GM18907 (cell line): ENCODE results near the gene CSMD2.

ENCODE experiments used
- ATAC-seq: cut with Tn5 transposase; IDR thresholded peaks from one replicate; pipeline ENCODE4 v1.9.1; 2021; ENCODE audit warnings: mild to moderate bottlenecking, moderate library complexity; ENCODE audit not compliant: unreplicated experiment

Gene CSMD2

DNA sequence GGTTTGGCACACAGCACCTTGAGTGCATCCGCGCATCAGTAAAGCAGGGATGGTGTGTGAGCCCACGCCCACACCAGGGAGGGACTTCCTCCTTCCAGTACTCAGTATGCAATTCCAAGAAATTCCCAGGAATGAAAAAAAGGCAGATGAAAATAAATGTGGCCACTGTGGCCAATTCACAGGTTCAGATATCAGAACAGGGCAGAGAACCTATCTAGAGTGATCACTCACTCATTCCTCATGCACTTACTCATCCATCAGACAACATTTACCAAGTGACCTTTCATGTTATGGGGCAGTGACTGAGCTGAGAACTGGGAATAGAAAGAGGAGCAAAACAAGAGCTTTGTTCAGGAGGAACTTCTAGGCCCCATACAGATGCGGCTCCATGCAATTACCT lies 578.9 kb downstream of the CSMD2 start:
- ATAC-seq = no peak

DNA sequence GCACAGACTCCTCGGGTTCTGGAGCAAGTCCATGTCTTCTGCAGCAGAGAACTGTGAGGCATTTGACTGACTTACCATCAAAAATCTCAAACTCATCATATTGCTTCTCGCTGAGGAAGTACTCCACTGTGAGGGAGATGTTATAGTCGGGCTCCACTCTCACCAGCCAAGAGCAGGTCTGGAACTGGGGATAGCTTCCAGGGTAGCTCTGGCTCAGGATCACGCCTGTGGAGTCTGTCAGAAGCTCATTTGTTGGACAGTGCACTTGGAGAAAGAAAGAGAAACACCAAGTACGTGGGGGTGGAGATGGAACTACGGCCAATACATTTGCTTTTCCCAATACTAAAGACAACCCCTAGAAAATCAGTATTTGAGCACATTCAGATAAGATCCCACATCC lies 581.5 kb downstream of the CSMD2 start:
- no peak for ATAC-seq

DNA sequence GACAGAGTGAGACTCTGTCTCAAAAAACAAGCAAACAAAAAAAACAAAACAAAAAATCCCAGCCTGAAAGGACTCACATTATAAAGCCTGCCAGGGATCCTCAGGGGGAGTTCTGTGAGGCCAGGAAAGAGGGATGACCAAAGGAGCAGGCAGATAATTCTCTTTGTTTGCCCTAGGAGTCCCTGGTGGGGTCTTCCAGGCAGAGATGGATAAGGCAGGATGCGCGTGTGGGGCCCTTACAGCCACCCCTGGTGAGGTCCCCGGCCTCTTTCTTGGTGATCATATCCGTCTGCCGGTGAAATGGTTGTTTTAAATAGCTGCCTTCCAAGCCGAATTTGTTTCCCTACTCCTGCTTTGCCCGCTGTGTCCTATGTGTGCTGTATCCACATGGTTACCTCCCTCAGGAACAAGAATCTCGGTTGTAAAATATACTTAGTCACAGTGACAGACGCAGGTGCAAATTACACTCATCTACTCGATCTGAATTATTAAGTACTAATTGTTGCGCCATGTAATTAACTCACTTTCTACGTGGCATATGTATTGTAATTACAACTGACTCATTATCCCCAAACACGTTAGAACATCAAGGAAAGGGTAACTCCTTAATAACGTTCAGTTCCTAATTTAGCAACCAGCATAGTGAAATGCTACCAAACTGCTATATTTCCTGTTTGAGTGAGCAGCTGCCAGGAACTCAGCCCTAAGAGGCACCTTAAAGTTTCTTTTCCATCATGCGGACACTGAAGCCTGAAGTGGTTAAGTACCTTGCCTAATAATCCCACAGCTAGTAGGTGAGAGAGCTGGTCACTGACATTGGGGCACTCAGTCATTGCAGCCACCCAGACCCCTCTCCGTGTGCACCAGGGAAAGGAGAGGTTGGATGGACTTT lies 586.2 kb downstream of the CSMD2 start:
- ATAC-seq = no peak

DNA sequence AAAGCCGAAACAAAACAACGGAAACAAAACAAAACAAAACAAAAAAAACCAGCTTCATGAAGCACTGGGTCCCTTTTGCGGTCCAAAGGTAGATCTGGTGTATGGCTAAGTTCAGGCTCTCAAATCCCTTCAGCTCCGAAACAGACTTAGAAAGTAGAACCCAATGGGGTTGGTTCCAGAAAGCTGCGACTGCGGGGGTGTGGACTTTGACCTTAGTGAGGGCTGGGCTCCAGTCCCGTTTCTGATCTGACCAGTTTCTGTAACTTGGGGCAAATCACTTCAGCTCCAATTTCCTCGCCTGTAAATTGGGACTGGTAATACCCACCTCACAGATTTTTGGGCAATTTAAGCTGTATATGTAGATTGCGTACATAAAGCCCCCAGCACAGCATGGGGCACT lies 587.4 kb downstream of the CSMD2 start:
- ATAC-seq = no peak

DNA sequence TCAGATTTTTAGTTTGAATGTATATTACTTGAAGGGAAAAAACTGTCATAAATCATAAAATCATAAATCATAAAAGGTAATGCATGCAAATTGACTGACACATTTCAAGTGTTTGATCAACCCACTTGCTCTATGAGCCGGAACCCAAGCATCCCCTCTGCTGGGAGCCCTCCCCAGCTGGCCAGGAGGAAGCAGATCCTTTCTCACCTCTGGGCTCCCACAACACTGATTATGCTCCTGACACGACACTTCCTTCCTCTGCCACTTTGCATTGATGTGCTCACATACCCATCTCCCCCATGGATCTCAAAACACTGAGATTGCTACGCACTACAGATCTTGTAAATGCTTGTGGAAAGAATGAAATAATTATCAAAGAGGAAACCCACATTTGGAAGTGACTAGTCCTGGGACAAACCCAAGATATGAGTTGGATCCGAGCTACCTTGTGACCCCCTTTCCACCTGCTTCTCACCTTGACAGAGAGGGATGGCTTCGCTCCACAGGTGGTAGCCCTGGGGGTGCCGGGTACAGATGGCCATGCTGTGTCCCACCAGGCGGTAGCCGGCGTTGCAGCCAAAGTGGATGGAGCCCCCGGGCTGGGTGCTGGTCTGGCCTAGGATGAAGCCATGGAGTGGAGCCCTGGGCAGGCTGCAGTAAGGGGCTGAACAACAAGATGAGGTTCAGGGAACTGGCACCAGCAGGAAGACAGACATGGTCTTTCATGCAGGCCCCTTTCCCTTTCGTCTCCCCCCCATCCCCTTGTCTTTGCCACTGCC lies 588.0 kb downstream of the CSMD2 start:
- no peak for ATAC-seq

DNA sequence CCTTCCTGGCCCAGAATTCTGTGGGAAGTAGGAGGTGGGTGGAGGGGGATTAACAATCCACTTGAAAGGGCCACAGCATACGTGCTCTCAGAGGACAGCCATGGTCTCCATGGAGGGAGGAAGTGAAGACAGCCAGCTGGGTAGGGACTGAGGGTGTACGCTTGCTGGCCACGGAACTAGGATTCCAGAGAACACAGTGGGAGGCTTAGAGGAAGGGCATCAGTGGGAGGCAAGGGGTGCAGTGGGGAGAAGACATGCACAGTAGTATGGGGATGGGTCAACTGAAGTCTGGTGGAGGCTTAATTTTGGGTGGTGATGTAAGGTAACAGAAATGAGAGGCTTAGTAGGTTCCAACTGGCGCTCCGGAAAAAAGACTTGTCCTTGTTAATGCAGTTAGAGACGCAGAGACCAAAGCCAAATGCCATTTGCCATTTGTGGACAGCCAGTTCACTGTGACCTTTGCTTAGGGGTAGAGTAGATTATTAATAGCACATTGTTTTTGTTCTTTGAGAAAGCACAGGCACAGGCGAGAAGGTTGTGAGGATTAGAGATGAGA lies 589.6 kb downstream of the CSMD2 start:
- no peak for ATAC-seq

DNA sequence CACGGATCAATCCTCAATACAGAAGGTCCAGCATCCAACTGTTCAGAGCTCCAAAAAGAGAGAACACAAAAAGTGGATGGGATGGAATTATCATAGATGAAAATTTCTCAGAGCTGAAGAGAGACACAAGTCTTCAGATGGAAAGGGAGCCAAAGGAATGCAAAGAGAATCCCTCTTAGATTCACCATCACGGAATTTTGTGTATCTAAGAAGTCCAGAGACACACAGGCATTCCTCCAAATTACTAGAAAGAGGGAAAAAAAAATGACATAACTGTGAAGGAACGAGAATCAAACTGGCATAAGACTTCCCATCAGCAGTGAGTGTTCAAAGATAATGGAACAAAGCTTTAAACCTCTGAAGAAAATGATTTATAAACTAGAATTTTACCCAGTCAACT lies 591.4 kb downstream of the CSMD2 start:
- ATAC-seq = no peak

DNA sequence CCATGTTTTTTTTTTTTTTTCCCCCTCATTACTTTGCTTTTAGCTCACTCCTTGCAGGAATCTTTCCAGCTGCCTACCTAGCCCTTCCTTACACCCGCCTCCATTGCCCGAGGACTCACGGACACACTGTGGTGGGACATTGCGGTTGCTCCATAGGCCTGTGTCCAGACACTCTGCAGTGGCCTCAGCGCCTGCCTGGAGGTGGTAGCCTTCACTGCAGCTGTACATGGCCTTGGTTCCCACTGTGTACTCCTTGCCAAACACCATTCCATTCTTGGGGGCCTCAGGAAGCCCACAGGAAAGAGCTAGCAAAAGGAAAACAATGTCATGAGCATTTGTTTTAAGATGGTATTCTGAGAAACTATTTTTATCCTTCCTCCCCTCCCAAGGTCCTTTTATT lies 592.6 kb downstream of the CSMD2 start:
- no peak for ATAC-seq

DNA sequence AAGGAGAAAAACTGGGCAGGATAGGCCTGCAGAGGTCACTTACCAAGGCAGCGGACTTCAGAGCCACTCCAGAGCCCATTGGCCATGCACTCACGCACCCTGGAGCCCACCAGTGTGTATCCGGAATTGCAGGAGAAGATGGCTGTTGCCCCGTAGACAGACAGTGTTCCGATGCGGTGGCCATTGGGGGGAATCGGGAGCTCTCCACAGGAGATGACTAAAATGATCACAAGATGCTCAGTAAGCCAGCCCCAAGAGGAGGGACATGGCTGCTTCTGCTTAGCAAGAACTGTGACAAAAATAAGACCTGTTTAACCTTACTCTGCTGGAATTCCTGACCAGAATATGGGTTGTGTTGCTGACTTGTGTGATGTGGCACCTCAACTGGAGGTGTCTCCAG lies 595.7 kb downstream of the CSMD2 start:
- no peak for ATAC-seq

DNA sequence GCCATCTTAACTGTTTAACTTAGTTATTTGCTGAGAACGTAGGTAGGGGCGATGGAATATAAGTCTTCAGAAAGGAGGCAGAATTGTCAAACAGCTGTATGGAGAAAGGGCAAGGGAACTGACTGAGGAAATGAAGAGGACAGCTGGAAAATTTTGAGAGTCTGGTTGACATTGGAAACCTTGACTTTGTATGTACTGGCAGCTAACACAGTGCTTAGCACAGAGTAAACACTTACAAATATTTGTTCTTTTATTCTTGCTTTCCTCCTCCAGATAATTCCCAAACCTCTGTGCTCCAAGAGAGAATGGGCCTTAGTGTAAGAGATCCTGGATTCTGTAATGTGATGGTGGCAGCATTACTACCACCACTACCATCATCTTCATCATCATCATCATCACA lies 601.3 kb downstream of the CSMD2 start:
- ATAC-seq = no peak

DNA sequence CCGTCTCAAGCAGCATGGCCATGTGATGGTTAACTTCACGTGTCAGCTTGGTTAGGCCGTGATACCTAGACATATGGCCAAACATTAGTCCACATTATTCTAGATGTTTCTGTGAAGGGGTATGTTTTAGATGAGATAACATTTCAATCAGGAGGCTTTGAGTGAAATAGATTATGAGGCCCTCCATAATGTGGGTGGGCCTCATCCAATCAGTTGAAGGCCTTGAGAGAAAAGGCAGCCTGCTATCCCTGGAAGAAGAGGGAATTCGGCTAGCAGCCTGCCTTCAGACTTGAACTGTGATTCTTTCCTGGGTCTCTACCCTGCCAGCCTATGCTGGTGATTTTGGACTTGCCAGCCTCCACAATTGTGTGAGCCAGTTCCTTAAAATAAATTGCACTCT lies 602.5 kb downstream of the CSMD2 start:
- ATAC-seq = no peak

DNA sequence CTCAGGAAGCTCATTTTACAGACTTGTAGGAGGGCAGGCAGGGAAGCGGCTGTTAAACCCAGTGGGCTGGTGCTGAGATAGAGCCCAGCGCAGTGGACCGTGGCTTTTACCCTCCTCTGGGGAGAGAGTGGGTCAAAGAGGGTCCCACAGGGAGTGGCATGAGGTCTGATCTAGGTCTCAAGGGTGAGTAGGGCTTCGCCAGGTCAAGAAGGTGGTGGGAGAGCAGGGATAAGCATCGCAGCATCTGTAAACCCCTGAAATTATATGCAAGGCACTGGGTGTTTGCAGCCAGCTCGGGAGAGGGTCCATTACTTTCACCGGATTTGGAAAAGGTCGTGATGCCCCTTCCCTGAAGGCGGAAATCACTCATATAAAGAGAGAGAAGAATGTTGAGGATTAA lies 603.5 kb downstream of the CSMD2 start:
- ATAC-seq = no peak

DNA sequence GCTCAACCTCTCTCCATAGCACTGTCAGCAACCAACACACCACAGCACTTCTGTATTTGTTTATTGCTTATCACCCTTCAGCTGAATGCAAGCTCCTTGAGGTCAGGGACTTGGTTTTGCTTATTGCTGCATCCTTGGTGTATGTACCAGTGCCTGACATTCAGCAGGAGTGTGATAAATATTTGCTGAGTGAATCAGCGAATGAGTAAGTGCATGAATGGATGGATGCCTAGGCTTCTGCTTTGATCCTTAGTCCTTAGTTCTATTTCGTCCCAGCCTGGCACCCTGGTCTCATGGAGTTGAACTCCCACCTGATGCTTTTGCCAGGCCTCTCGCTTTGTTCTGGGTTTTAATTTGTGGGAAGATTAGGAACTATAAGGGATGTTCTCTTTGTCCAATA lies 604.4 kb downstream of the CSMD2 start:
- no peak for ATAC-seq

DNA sequence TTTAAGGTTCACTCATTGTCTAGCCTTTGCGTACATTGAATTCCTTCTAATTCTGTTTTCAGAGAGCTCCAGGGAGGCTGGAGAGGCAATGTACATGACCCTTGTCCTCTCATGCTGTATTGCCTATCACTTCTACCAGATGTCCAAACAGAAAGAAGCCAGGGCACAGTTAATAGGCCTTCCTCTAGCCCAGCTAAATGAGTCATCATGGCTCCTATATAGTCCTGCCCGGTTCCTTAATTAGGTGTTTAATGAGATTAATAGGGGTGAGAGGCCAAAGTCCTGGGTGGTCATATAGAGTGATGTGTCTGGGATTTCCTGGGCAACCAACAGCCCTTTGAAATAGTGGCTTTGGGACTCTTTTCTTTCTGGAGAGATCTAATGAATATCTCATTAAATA lies 616.3 kb downstream of the CSMD2 start:
- no peak for ATAC-seq

DNA sequence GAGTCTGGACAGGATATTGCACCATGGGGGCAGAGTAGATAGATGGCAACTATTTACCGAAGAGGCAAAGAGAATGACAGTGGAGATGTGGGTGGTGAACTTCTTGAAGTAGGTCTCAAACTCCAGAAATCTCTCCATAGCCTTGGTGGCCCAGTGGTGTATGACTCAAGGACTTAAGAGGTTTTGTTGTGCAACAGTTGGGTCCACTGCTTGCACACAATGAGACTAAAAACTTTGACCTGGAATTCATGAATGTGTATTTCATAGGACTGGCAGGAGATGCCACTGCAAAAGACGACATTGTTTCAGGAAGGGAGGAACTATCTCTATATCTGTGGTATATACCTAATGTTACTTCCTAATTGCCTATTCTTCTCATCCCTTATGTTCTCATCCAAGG lies 616.7 kb downstream of the CSMD2 start:
- no peak for ATAC-seq

DNA sequence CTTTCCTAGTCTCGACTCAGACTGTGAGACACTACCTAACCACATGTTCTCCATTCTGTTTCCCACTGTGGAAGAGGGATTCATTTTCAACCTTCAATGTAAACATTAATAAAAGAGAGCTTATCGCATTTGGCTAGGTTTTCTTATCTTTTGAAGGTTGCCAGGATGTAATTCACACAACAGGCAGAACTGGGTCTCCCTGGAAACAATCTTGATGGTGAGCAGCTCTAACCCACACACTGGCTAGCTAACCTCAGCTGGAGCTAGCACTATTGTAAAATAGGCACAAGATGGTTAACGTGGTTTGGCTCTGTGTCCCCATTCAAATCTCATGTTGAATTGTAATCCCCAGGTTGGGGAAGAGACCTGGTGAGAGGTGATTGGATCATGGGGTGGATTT lies 617.5 kb downstream of the CSMD2 start:
- no peak for ATAC-seq

DNA sequence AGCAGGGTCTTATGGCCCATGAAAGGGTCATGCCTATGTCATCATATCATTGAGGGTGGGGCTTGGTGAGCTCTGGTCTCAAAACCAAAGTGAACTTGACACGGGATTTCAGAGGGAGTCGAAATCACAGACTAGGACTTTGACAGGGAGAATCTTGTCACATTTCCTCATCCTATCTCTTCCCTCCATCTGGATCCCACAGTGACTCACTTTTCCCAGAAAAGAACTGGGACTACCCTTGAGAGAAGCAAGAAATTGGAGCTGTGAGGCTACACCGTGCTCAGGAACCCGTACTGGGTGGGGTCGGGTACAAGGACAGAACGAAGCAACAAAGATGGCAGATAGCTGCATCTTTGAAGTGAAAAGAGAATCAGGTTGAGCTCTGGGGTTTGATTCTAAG lies 623.1 kb downstream of the CSMD2 start:
- no peak for ATAC-seq

DNA sequence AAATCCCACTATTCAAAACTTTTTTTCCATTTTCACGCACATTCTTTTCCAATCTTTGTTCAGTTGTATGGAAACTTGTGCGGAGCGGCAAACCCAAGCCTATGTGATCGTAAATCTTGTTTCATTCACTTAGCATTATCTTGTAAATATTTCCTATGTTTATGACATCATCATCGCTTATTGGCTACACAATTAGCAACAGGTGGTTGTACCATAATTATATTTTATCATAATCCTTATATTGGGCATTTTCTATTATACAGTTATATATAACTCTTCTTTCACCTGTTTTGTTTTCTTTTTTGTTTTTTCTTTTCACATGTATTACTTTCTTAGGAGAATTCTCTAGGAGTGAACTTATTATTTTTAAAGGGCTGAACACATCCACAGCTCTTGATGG lies 627.1 kb downstream of the CSMD2 start:
- ATAC-seq = no peak

DNA sequence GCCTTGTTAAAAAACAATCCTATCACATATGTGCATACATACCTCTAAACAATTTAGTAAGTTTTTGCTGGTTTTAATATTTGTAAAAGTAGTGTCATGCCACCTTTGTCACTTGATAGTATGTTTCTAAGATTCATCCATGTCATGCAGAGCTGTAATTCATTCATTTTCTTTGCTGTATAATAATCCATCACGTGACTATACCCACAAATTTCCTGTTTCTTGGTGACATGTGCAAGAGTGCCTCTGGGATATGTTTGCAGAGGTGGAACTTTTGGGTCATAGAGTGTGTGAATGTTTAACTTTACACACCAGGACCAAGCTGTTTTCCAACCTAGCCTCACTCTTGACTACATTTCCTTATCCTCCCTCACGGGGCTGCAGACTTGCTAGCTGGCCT lies 629.7 kb downstream of the CSMD2 start:
- no peak for ATAC-seq

DNA sequence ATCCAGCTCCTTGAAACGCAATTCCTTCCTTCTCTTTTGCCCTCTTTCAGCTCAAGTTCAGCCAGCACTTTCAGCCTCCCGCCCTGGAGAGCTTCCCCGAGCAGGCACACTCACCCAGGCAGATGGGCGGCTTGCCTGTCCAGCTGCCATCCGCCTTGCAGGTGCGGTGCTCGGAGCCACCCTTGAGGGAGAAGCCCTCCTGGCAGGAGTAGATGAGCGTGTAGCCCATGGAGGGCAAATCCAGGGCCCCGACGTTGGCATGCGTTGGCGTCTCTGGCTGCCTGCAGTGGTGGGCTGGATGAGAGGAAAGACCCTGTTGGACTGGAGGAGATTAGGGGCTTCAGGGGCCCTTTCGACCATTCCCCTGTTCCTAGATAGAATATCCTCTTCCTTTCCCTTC lies 632.1 kb downstream of the CSMD2 start:
- ATAC-seq = no peak

DNA sequence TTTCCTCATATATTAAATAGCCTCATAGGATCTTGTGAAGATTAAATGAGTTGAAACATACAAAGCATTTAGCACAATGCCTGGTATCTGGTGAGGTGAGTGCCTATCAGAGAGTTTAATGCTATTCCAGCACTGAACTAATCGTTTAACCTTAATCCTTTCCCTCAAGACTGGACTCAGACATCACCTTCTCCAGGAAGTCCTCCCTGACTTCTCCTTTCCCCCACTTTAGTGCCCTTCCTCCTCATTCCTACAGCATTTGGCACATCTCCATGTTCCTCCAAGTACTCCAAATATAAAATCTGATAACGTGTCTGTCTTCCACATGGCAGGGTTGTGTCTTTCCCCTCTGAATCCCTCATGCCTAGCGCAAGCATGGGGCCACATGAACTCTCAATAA lies 632.8 kb downstream of the CSMD2 start:
- no peak for ATAC-seq

DNA sequence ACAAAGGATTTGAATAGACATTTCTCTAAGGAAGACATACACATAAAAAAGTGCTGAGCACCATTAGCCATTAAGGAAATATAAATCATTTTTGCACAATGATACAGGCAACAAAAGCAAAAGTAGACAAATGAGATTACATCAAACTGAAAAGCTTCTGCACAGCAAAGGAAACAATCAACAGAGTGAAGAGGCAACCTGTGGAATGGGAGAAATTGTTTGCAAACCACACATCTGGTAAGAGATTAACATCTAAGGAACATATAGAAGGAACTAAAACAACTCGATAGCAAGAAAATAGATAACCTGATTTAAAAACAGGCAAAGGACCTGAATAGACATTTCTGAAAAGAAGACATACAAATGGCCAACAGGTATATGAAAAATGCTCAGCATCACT lies 635.1 kb downstream of the CSMD2 start:
- no peak for ATAC-seq
